Measurements from ENCODE around the gene HOXA7.

HOXA7 gene

GRCh38 chr7:27156508-27156898, at the start of gene HOXA7:
Gene HOXA7 (minus strand): TSS chr7:27156675. CDS start chr7:27156545, 130 bp downstream.
- peak; percentile 77 for DNase-seq (ENCODE audit: low spot score)

GRCh38 chr7:27205325-27206280, 49.1 kb upstream of the HOXA7 start:
- no peak for DNase-seq (ENCODE audit: low spot score)

GRCh38 chr7:27204851-27205322, 48.4 kb upstream of the HOXA7 start:
- DNase-seq (ENCODE audit: low spot score), result no peak

- no peak for DNase-seq (ENCODE audit: low spot score)
Observed at GRCh38 chr7:27203964-27204594, 47.6 kb upstream of the HOXA7 start.

- DNase-seq (ENCODE audit: low spot score), result no peak
Observed at GRCh38 chr7:27203365-27203953, 47.0 kb upstream of the HOXA7 start.

GRCh38 chr7:27202862-27203134, 46.3 kb upstream of the HOXA7 start:
- DNase-seq (ENCODE audit: low spot score), result no peak

GRCh38 chr7:27202018-27202861, 45.8 kb upstream of the HOXA7 start:
- no peak for DNase-seq (ENCODE audit: low spot score)

- DNase-seq (ENCODE audit: low spot score), result no peak
Observed at GRCh38 chr7:27201580-27202017, 45.1 kb upstream of the HOXA7 start.

- DNase-seq (ENCODE audit: low spot score), result no peak
Observed at GRCh38 chr7:27200761-27201579, 44.5 kb upstream of the HOXA7 start.

GRCh38 chr7:27199849-27200760, 43.6 kb upstream of the HOXA7 start, which contains the start of gene HOXA13:
Gene HOXA13 (minus strand): TSS chr7:27200091. CDS start chr7:27200077, 14 bp downstream.
- peak; percentile 74 for DNase-seq (ENCODE audit: low spot score)

GRCh38 chr7:27198871-27199801, 42.7 kb upstream of the HOXA7 start:
- DNase-seq (ENCODE audit: low spot score), result peak; percentile 47

GRCh38 chr7:27198138-27198841, 41.8 kb upstream of the HOXA7 start:
- no peak for DNase-seq (ENCODE audit: low spot score)

GRCh38 chr7:27197137-27198042, 40.9 kb upstream of the HOXA7 start:
- DNase-seq (ENCODE audit: low spot score), result no peak

- DNase-seq (ENCODE audit: low spot score), result peak; percentile 56
Observed at GRCh38 chr7:27196287-27196767, 39.9 kb upstream of the HOXA7 start.

GRCh38 chr7:27194686-27195379, 38.4 kb upstream of the HOXA7 start:
- DNase-seq (ENCODE audit: low spot score), result no peak

GRCh38 chr7:27194002-27194352, 37.5 kb upstream of the HOXA7 start:
- no peak for DNase-seq (ENCODE audit: low spot score)

All from iPS-NIHi11 (cell line).